ENCODE measurements around the gene LTBP1. TPM values are rescaled to one million over a fixed set of nuclear protein-coding genes. Genes with fewer than 3 reads are reported as not detected.

LTBP1 gene
- total and polyA plus RNA-seq, 2 of the 13 experiments (the other 11 are each of a cell fraction or from before 2014, with no cell fraction given): 0.12 to 0.22 TPM

- TF ChIP-seq, protein P1, sequence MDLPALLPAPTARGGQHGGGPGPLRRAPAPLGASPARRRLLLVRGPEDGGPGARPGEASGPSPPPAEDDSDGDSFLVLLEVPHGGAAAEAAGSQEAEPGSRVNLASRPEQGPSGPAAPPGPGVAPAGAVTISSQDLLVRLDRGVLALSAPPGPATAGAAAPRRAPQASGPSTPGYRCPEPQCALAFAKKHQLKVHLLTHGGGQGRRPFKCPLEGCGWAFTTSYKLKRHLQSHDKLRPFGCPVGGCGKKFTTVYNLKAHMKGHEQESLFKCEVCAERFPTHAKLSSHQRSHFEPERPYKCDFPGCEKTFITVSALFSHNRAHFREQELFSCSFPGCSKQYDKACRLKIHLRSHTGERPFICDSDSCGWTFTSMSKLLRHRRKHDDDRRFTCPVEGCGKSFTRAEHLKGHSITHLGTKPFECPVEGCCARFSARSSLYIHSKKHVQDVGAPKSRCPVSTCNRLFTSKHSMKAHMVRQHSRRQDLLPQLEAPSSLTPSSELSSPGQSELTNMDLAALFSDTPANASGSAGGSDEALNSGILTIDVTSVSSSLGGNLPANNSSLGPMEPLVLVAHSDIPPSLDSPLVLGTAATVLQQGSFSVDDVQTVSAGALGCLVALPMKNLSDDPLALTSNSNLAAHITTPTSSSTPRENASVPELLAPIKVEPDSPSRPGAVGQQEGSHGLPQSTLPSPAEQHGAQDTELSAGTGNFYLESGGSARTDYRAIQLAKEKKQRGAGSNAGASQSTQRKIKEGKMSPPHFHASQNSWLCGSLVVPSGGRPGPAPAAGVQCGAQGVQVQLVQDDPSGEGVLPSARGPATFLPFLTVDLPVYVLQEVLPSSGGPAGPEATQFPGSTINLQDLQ (CRISPR knock-in tag; IDR thresholded peaks at IDR 0.05): no peak
- TF ChIP-seq MTF1 (CRISPR knock-in tag; IDR thresholded peaks at IDR 0.05): no peak
These were observed 361.0 kb downstream of the LTBP1 start (continued) for GRCh38 chr2:33307659-33308270.

GRCh38 chr2:33312355-33312754, 365.6 kb downstream of the LTBP1 start:
- no peak for DNase-seq (ENCODE audit: low spot score)
- in situ Hi-C loops (cut with HindIII; ENCODE audit: extremely low pct_ligation_motif_present, low pct_unique_long_range_greater_than_20kb): no loop called here
- intact Hi-C loops (cut with micrococcal nuclease; ENCODE audit: unreplicated experiment): no loop called here
- TF ChIP-seq PHB2 (IDR thresholded peaks at IDR 0.05; ENCODE audit: partially characterized antibody): no peak
- no peak for TF ChIP-seq ZIK1 (CRISPR knock-in tag; IDR thresholded peaks at IDR 0.05; ENCODE audit: borderline replicate concordance, low read depth)
- TF ChIP-seq ATF2 (CRISPR knock-in tag; IDR thresholded peaks at IDR 0.05): no peak
- TF ChIP-seq ZNF24 (IDR thresholded peaks at IDR 0.05): no peak
- TF ChIP-seq MYC (CRISPR knock-in tag; IDR thresholded peaks at IDR 0.05; ENCODE audit: borderline replicate concordance): no peak
- no peak for TF ChIP-seq PTBP1 (IDR thresholded peaks at IDR 0.05; ENCODE audit: low read depth, low read length, poor library complexity, severe bottlenecking)
- no TSS peak for BruUV-seq (replicated peaks)
- Histone ChIP-seq H3K4me2 (ENCODE audit: low read depth, low read length) (no peak overlapping the region), H3K79me2 (ENCODE audit: insufficient read depth, low read length) (no peaks in the 10 kb centered on the region), H2AFZ (ENCODE audit: low read length) (no peak overlapping the region), H3K4me1 (ENCODE audit: insufficient read depth, low read length) (no peaks in the 10 kb centered on the region), H3K36me3 (replicated peaks in 1 of 2; ENCODE audit: control insufficient read depth in 1 of 2, insufficient read depth in 2 of 2, low read length in 2 of 2) (no peaks in the 10 kb centered on the region), H3K27ac (ENCODE audit: extremely low read length, insufficient read depth, low read length) (no peak overlapping the region), H3K27me3 (ENCODE audit: control insufficient read depth in 1 of 2, insufficient read depth in 2 of 2, low read length in 2 of 2) (no peaks in the 10 kb centered on the region; a peak in 3 of 5 replicates), H3K4me3 (replicated peaks in 1 of 3; ENCODE audit: insufficient read depth in 1 of 3, low read depth in 2 of 3, low read length in 3 of 3) (no peak overlapping the region), H3K9ac (ENCODE audit: insufficient read depth, low read depth, low read length) (no peak overlapping the region), H3K9me3 (ENCODE audit: low read length) (no peaks in the 10 kb centered on the region), H4K20me1 (ENCODE audit: insufficient read depth, low read length) (no peaks in the 10 kb centered on the region)
- 80% methylated on average over 4 of the region's 4 CpGs for WGBS (ENCODE audit: low lambda C conversion rate)
- no peak for FAIRE-seq
- POLR2A ChIA-PET: no interaction called here
- no peak for ATAC-seq
- CTCF ChIA-PET (ENCODE audit: low intra/inter-chr PET ratio, low total read pairs): no interaction called here

All from HepG2 (cell line).